Common myeloid progenitor, CD34-positive (primary cell): ENCODE measurements around the gene FABP7.

Experiments used
- CTCF ChIA-PET: fragments of 350-600 bp; sonication (Branson Sonifier 250); formaldehyde crosslinking; loops from one replicate; lab custom pipeline; 2021; ENCODE audit warnings: antibody characterized with exemption; lab: Charles Lee
- POLR2A ChIA-PET: fragments of 350-600 bp; sonication (Branson Sonifier 250); formaldehyde crosslinking; loops from one replicate; lab custom pipeline; 2021; ENCODE audit warnings: antibody characterized with exemption; lab: Charles Lee
- DNase-seq, 3 donors: peaks; one replicate each; pipeline versions ENCODE4 v3.0.0 to v3.0.0-alpha.2; 2013
- H3K27ac ChIP-seq, 2 experiments: 1 replicate in 1 of 2; 2 replicates in 1 of 2; pipeline ENCODE4 v1.7.0; 2013; ENCODE audit warnings: inconsistent platforms in 2 of 2, low read length in 2 of 2, mild to moderate bottlenecking in 2 of 2, low read depth in 1 of 2, moderate library complexity in 1 of 2; ENCODE audit not compliant: severe bottlenecking in 2 of 2, insufficient read depth in 1 of 2, poor library complexity in 1 of 2
- H3K27me3 ChIP-seq, 5 experiments: replicated peaks in 2 of 5; 1 replicate in 3 of 5; 2 replicates in 2 of 5; pipeline versions ENCODE4 v1.6.1 to v1.7.0; 2013; ENCODE audit warnings: low read length in 4 of 5, mild to moderate bottlenecking in 2 of 5, moderate library complexity in 2 of 5, inconsistent platforms in 1 of 5; ENCODE audit not compliant: insufficient read depth in 5 of 5, control insufficient read depth in 4 of 5
- H3K36me3 ChIP-seq, 4 experiments: 1 replicate in 2 of 4; 2 replicates in 2 of 4; pipeline versions ENCODE4 v1.6.1 to v1.7.0; 2013; ENCODE audit warnings: low read length in 3 of 4, control low read depth in 1 of 4, mild to moderate bottlenecking in 1 of 4; ENCODE audit not compliant: control insufficient read depth in 4 of 4, insufficient read depth in 4 of 4
- H3K4me1 ChIP-seq, 4 experiments: 1 replicate in 3 of 4; 2 replicates in 1 of 4; pipeline versions ENCODE4 v1.6.1 to v1.7.1; 2013; ENCODE audit warnings: low read length in 3 of 4, mild to moderate bottlenecking in 3 of 4, control low read depth in 1 of 4, inconsistent platforms in 1 of 4, moderate library complexity in 1 of 4; ENCODE audit not compliant: control insufficient read depth in 4 of 4, insufficient read depth in 4 of 4; ENCODE audit errors: control extremely low read depth in 1 of 4
- H3K4me3 ChIP-seq, 7 experiments: 1 replicate in 4 of 7; 2 replicates in 3 of 7; pipeline versions ENCODE4 v1.5.1 to v1.7.0; 2013; ENCODE audit warnings: mild to moderate bottlenecking in 7 of 7, low read length in 6 of 7, moderate library complexity in 6 of 7, inconsistent platforms in 2 of 7, low read depth in 2 of 7, control low read depth in 1 of 7; ENCODE audit not compliant: insufficient read depth in 4 of 7, control insufficient read depth in 1 of 7; ENCODE audit errors: extremely low read depth in 1 of 7
- H3K9me3 ChIP-seq, 5 experiments: 1 replicate in 4 of 5; 2 replicates in 1 of 5; pipeline versions ENCODE4 v1.6.1 to v1.7.1; 2013; ENCODE audit warnings: low read length in 4 of 5, mild to moderate bottlenecking in 2 of 5, inconsistent platforms in 1 of 5, low read depth in 1 of 5, moderate library complexity in 1 of 5; ENCODE audit not compliant: control insufficient read depth in 4 of 5, insufficient read depth in 2 of 5; ENCODE audit errors: control extremely low read depth in 1 of 5
- WGBS: methylation state at CpG from one replicate; pipeline ENCODE4 v1.1.5; 2013; ENCODE audit not compliant: insufficient coverage; 5-methylcytosine and 5-hydroxymethylcytosine counted together

Gene FABP7

DNA sequence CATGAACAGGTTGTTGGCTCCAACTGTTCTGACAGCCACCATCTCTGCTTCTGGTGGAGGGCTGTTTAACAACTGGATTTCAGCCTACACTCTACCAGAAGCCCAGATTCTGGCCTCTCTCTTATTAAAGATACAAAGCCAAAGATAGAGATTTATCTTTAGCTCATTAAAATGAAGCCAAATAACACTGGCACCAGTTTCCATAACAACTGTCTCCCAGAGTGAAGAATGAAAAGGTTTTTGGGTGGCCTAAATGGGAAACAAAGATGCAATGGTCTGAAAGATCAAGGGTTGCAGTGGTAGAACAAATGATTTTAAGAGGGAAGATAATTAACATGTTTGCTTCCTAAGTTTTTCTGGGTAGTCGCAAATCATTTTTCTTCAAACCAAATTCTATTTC is 6.4 kb downstream of the FABP7 start:
- peaks cover 6 to 52% (median 20%) of the 10 kb centered on the region in 5 experiments for H3K27me3 ChIP-seq
- no peaks in the 10 kb centered on the region for H3K9me3 ChIP-seq
- no peak overlapping the region for H3K27ac ChIP-seq
- H3K4me3 ChIP-seq = no peak overlapping the region
- CTCF ChIA-PET = interaction anchor here (0.8 to 3.6 kb wide), 4 partner anchors 14 to 53 kb away, joined by 3 to 16 read pairs (median 3); no protein-coding TSS in a partner anchor
- H3K36me3 ChIP-seq = no peaks in the 10 kb centered on the region
- H3K4me1 ChIP-seq = peaks cover 0 to 22% (median 19%) of the 10 kb centered on the region in 4 experiments
- POLR2A ChIA-PET = no interaction called here
- no CpG with 5 or more reads among the region's 1 CpG for WGBS
- no peak for DNase-seq

GRCh38 chr6:122787721-122788120 is 8.2 kb downstream of the FABP7 start:
- POLR2A ChIA-PET = interaction anchor here (0.6 kb wide), 1 partner anchor 17 kb away, joined by 3 read pairs; no protein-coding TSS in a partner anchor
- Histone ChIP-seq H3K9me3 (no peaks in the 10 kb centered on the region), H3K4me3 (no peak overlapping the region), H3K36me3 (no peaks in the 10 kb centered on the region), H3K4me1 (peaks cover 0 to 25% (median 21%) of the 10 kb centered on the region in 4 experiments), H3K27me3 (peaks cover 6 to 55% (median 22%) of the 10 kb centered on the region in 5 experiments), H3K27ac (no peak overlapping the region)
- DNase-seq = no peak
- CTCF ChIA-PET = interaction anchor here (1.4 to 3.6 kb wide), 2 partner anchors 37 to 51 kb away, joined by 5 to 16 read pairs; no protein-coding TSS in a partner anchor
- WGBS = 73% methylated on average over 3 of the region's 4 CpGs

DNA sequence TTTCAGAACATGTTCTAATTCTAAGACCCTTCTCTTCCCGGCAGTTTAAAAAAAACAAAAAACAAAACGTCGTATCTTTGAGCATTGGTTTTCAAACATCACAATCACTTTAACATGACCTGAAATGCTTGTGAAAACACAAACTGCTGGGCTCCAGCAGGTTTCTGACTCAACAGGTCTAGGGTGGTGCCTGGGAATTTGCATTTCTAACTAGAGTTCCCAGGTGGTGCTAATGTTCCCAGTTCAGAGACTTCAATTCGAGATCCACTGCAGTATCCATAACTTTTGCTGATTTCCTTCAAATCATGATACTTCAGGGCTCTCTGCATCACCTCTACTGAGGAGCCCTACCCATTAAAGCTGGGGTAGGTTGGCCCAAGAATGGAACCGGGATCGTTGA is 8.7 kb downstream of the FABP7 start:
- DNase-seq = no peak
- WGBS = 54% methylated on average over 5 of the region's 6 CpGs
- Histone ChIP-seq H3K27me3 (peaks cover 6 to 55% (median 22%) of the 10 kb centered on the region in 5 experiments), H3K4me3 (no peak overlapping the region), H3K36me3 (no peaks in the 10 kb centered on the region), H3K9me3 (no peaks in the 10 kb centered on the region), H3K27ac (no peak overlapping the region), H3K4me1 (peaks cover 0 to 25% (median 21%) of the 10 kb centered on the region in 4 experiments)
- ChIA-PET POLR2A (interaction anchor here (0.6 kb wide), 1 partner anchor 18 kb away, joined by 3 read pairs; no protein-coding TSS in a partner anchor), CTCF (interaction anchor here (1.0 to 1.5 kb wide), 2 partner anchors 34 to 48 kb away, joined by 3 to 6 read pairs; no protein-coding TSS in a partner anchor)

- Histone ChIP-seq H3K27ac (no peak overlapping the region), H3K27me3 (peaks cover 6 to 52% (median 22%) of the 10 kb centered on the region in 5 experiments), H3K36me3 (no peaks in the 10 kb centered on the region), H3K4me3 (peak overlapping the region; percentile 57 to 93 (median 77)), H3K9me3 (no peaks in the 10 kb centered on the region), H3K4me1 (peaks cover 0 to 25% (median 21%) of the 10 kb centered on the region in 4 experiments)
- 9% methylated on average over 8 of the region's 10 CpGs for WGBS
- CTCF ChIA-PET = interaction anchor here (0.9 to 1.7 kb wide), 6 partner anchors 9 to 77 kb away, joined by 3 to 8 read pairs (median 4); no protein-coding TSS in a partner anchor
- peak in 2 of 3 donors; percentile 47 to 59 for DNase-seq
- POLR2A ChIA-PET = no interaction called here
Measured at GRCh38 chr6:122788663-122789181, 9.2 kb downstream of the FABP7 start.

GRCh38 chr6:122789182-122790027 is 9.9 kb downstream of the FABP7 start, which contains the start of gene SMPDL3A:
Gene SMPDL3A (plus strand): TSS chr6:122789258. CDS start chr6:122789347, 89 bp downstream.
- H3K9me3 ChIP-seq = no peaks in the 10 kb centered on the region
- peak; percentile 40 to 79 (median 67) for DNase-seq
- peak within 1 kb of the TSS; percentile 57 to 93 (median 77) for H3K4me3 ChIP-seq
- no peaks in the 10 kb centered on the region for H3K36me3 ChIP-seq
- H3K27me3 ChIP-seq = peaks cover 6 to 52% (median 22%) of the 10 kb centered on the region in 5 experiments
- CTCF ChIA-PET = interaction anchor here (0.9 to 1.7 kb wide), 12 partner anchors 8 to 78 kb away, joined by 3 to 10 read pairs (median 4); no protein-coding TSS in a partner anchor
- POLR2A ChIA-PET = interaction anchor here (0.8 kb wide), 1 partner anchor 80 kb away, joined by 3 read pairs; no protein-coding TSS in a partner anchor
- H3K4me1 ChIP-seq = peaks cover 0 to 25% (median 21%) of the 10 kb centered on the region in 4 experiments
- 0% methylated on average over 62 of the region's 71 CpGs for WGBS
- H3K27ac ChIP-seq = no peak within 1 kb of the TSS

DNA sequence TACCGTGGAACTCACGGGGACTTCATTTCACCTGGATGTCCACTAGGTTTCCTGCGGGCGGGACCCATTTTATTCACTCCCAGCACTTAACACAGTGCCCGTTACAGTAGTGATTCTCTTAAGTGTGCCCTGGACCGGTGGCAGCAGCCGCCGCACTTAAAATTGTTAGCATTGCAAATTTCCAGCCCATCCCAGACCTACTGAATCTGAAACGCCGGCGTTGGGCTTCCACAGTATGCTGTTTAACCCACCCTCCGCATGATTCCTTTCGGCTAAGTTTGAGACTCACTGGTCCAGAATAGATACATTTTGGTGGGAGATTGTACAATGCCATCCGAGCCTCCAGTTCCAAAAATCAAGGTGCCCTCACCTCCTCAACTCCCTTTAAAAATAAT is 10.5 kb downstream of the FABP7 start:
- peaks cover 6 to 52% (median 22%) of the 10 kb centered on the region in 5 experiments for H3K27me3 ChIP-seq
- ChIA-PET CTCF (interaction anchor here (0.9 to 1.7 kb wide), 11 partner anchors 8 to 79 kb away, joined by 3 to 10 read pairs (median 3); no protein-coding TSS in a partner anchor), POLR2A (interaction anchor here (0.8 kb wide), 1 partner anchor 79 kb away, joined by 3 read pairs; no protein-coding TSS in a partner anchor)
- H3K9me3 ChIP-seq = no peaks in the 10 kb centered on the region
- no peak overlapping the region for H3K27ac ChIP-seq
- WGBS = 2% methylated on average over 11 of the region's 14 CpGs
- no peaks in the 10 kb centered on the region for H3K36me3 ChIP-seq
- peaks cover 0 to 25% (median 21%) of the 10 kb centered on the region in 4 experiments for H3K4me1 ChIP-seq
- no peak for DNase-seq
- H3K4me3 ChIP-seq = peak overlapping the region; percentile 57 to 93 (median 77)
